ENCODE measurements around the gene ZBTB8A. TPM values are rescaled to one million over a fixed set of nuclear protein-coding genes. Genes with fewer than 3 reads are reported as not detected.

ZBTB8A gene
- total and polyA plus RNA-seq, 2 of the 8 experiments (the other 6 are each of a cell fraction or from before 2014, with no cell fraction given): 2.9 to 10.4 TPM

GRCh38 chr1:32494711-32495337, 44.4 kb upstream of the ZBTB8A start:
- no peak overlapping the region for H3K18ac ChIP-seq (ENCODE audit: extremely low read depth, low read length)
- H3K4me3 ChIP-seq (ENCODE audit: extremely low read depth in 1 of 4, insufficient read depth in 2 of 4, low read depth in 3 of 4, low read length in 4 of 4): no peak overlapping the region
- no peak overlapping the region for H3K56ac ChIP-seq (replicated peaks; ENCODE audit: insufficient read length, low read depth, low read length)
- H4K5ac ChIP-seq (ENCODE audit: insufficient read length, low read depth, low read length): no peak overlapping the region
- H3K79me1 ChIP-seq (ENCODE audit: low read depth, low read length): no peaks in the 10 kb centered on the region
- H3K9me3 ChIP-seq (ENCODE audit: insufficient read depth in 2 of 2, low read depth in 1 of 2, low read length in 1 of 2): no peaks in the 10 kb centered on the region
- ChIA-PET CTCF (ENCODE audit: partially characterized antibody) (interaction anchor here (1.4 to 2.4 kb wide), 2 partner anchors 25 to 43 kb away, joined by 3 to 9 read pairs; no protein-coding TSS in a partner anchor), POLR2A (ENCODE audit: partially characterized antibody) (no interaction called here)
- no peak overlapping the region for H2BK20ac ChIP-seq (ENCODE audit: low read length)
- no peak overlapping the region for H2AK5ac ChIP-seq (ENCODE audit: low read depth, low read length)
- no peak overlapping the region for H2BK5ac ChIP-seq (ENCODE audit: low read depth, low read length)
- H3K23ac ChIP-seq (ENCODE audit: insufficient read length): no peak overlapping the region
- 90% methylated on average over 7 of the region's 7 CpGs; no CpG with 5 or more reads in 1 of the 2 experiments for WGBS, 2 experiments (ENCODE audit: extremely low coverage in 1 of 2, insufficient coverage in 1 of 2, insufficient read length in 1 of 2, insufficient replicate concordance in 2 of 2, low coverage in 1 of 2, low lambda C conversion rate in 2 of 2, missing lambda C conversion rate in 1 of 2)
- DNase-seq (ENCODE audit: low read depth in 1 of 2, low spot score in 2 of 2): no peak
- no peaks in the 10 kb centered on the region for H3K79me2 ChIP-seq (ENCODE audit: control insufficient read depth in 1 of 2, insufficient read depth in 2 of 2, low read length in 2 of 2)
- no peak overlapping the region for H3K27ac ChIP-seq (ENCODE audit: low read depth, low read length)
- no peak overlapping the region for H3K14ac ChIP-seq (ENCODE audit: insufficient read length)
- no peak overlapping the region for H3K4ac ChIP-seq (replicated peaks; ENCODE audit: insufficient read length, low read depth, low read length)
- no peak overlapping the region for H3K9ac ChIP-seq (replicated peaks in 1 of 4; ENCODE audit: extremely low read depth in 1 of 4, low read depth in 3 of 4, low read length in 3 of 4)
- H2AFZ ChIP-seq (ENCODE audit: low read length): no peak overlapping the region
- H4K20me1 ChIP-seq (replicated peaks in 1 of 2; ENCODE audit: control insufficient read depth in 1 of 2, insufficient read depth in 2 of 2, low read length in 2 of 2): no peaks in the 10 kb centered on the region
- H3K23me2 ChIP-seq (ENCODE audit: low read depth, low read length): no peaks in the 10 kb centered on the region
- H3K36me3 ChIP-seq (ENCODE audit: control insufficient read depth in 2 of 4, insufficient read depth in 4 of 4, low read length in 3 of 4): no peaks in the 10 kb centered on the region
- no peak overlapping the region for H4K91ac ChIP-seq (replicated peaks; ENCODE audit: insufficient read length, low read length)
- H3K4me2 ChIP-seq (ENCODE audit: insufficient read depth in 1 of 2, low read depth in 2 of 2, low read length in 2 of 2): no peak overlapping the region
- no peak overlapping the region for H4K8ac ChIP-seq (ENCODE audit: extremely low read depth, insufficient read depth, low read length)
- H3K27me3 ChIP-seq (replicated peaks in 1 of 4; ENCODE audit: control insufficient read depth in 3 of 4, extremely low read depth in 1 of 4, insufficient read depth in 3 of 4, low read length in 3 of 4): no peaks in the 10 kb centered on the region
- no peak overlapping the region for H2BK12ac ChIP-seq (ENCODE audit: low read depth, low read length)
- H2BK120ac ChIP-seq (replicated peaks; ENCODE audit: low read depth, low read length): no peak overlapping the region
- peaks cover 0 to 3% (median 0%) of the 10 kb centered on the region in 4 experiments; a peak in 2 of 7 replicates for H3K4me1 ChIP-seq (replicated peaks in 1 of 4; ENCODE audit: control insufficient read depth in 3 of 4, insufficient read depth in 4 of 4, low read length in 3 of 4)
- FAIRE-seq: no peak
- no peak overlapping the region for H2BK15ac ChIP-seq (ENCODE audit: low read length)
- TF ChIP-seq SIRT6 (IDR thresholded peaks at IDR 0.05; ENCODE audit: low read length): no peak
- TF ChIP-seq RFX5 (IDR thresholded peaks at IDR 0.05; ENCODE audit: borderline replicate concordance, low read depth, low read length): no peak
- TF ChIP-seq TCF12 (IDR thresholded peaks at IDR 0.05; ENCODE audit: low read depth, low read length): no peak
- TF ChIP-seq POLR2A (IDR thresholded peaks at IDR 0.05; ENCODE audit: control extremely low read depth in 1 of 2, low read depth in 2 of 2, low read length in 2 of 2): no peak
- TF ChIP-seq SP4 (IDR thresholded peaks at IDR 0.05; ENCODE audit: low read length): no peak
- no peak for TF ChIP-seq TAF1 (IDR thresholded peaks at IDR 0.05; ENCODE audit: low read depth, low read length)
- no peak for TF ChIP-seq CTCF (IDR thresholded peaks at IDR 0.05; ENCODE audit: control extremely low read depth in 1 of 3, insufficient read depth in 1 of 3, low read depth in 1 of 3, low read length in 3 of 3)
- no peak for TF ChIP-seq E2F6 (IDR thresholded peaks at IDR 0.05)
- TF ChIP-seq MAFK (IDR thresholded peaks at IDR 0.05; ENCODE audit: low read depth, low read length): no peak
- no peak for TF ChIP-seq FOSL1 (IDR thresholded peaks at IDR 0.05; ENCODE audit: insufficient read depth, low read depth, low read length)
- TF ChIP-seq ZNF274 (IDR thresholded peaks at IDR 0.05; ENCODE audit: borderline replicate concordance, extremely low read depth, low read length): no peak
- TF ChIP-seq ASH2L (IDR thresholded peaks at IDR 0.05; ENCODE audit: low read length): no peak
